ENCODE measurements around the gene CRYAA.
"Not testable (repeated sequence)": the region's sequence is repeated elsewhere in the genome, so short reads cannot be mapped to it uniquely, and the experiment has no call there.

- TF ChIP-seq CTCF (IDR thresholded peaks at IDR 0.05; ENCODE audit: poor library complexity, severe bottlenecking); POLR2AphosphoS5 (IDR thresholded peaks at IDR 0.05); MXI1 (conservative IDR thresholded peaks at IDR 0.05; ENCODE audit: poor library complexity, severe bottlenecking); REST (IDR thresholded peaks at IDR 0.05; ENCODE audit: borderline replicate concordance); EZH2 (IDR thresholded peaks at IDR 0.05; ENCODE audit: borderline replicate concordance, insufficient read depth, low read length, poor library complexity, severe bottlenecking): not testable (repeated sequence)
These were observed 6.1 kb upstream of the CRYAA start for GRCh38 chr21:43162708-43163205.

Measured in neural cell (in vitro differentiated cells).